GM12864 (cell line): ENCODE data around the gene TMEM209.
"Not testable (repeated sequence)": the region's sequence is repeated elsewhere in the genome, so short reads cannot be mapped to it uniquely, and the experiment has no call there.

ENCODE experiments used
- DNase-seq: peaks from one replicate; pipeline ENCODE4 v3.0.0-alpha.2; 2011; ENCODE audit warnings: low read depth
- H3K4me3 ChIP-seq: 2 replicates; pipeline ENCODE4 v1.5.1; 2011; ENCODE audit warnings: mild to moderate bottlenecking, low read depth, low read length, control low read depth
- TF ChIP-seq, protein P1 (sequence below): IDR thresholded peaks from 2 replicates; pipeline ENCODE4 v1.5.1; 2011; ENCODE audit warnings: low read depth, mild to moderate bottlenecking, moderate library complexity, low read length, control low read depth, inconsistent platforms; ENCODE audit errors: missing control alignments

The TMEM209 gene

DNA sequence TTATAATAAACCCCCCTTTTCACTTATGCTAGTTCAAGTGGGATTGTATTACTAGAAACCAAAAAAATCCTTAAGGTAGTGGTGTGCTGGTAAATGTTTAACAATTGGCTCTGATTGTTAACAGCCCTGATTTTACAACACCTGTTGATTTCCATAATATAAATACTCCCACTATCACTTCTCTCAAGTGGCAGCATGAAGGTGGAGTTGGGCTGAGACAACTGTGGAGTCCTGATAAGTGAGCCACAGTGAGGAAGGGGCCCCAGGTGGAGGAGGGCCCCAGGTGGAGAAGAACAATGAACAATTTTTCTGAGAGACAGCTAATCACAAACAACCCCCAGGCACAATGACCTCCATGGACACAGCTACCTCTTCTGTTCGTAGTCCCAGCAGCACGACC is 28.9 kb upstream of the TMEM209 start:
- TF ChIP-seq, protein P1, sequence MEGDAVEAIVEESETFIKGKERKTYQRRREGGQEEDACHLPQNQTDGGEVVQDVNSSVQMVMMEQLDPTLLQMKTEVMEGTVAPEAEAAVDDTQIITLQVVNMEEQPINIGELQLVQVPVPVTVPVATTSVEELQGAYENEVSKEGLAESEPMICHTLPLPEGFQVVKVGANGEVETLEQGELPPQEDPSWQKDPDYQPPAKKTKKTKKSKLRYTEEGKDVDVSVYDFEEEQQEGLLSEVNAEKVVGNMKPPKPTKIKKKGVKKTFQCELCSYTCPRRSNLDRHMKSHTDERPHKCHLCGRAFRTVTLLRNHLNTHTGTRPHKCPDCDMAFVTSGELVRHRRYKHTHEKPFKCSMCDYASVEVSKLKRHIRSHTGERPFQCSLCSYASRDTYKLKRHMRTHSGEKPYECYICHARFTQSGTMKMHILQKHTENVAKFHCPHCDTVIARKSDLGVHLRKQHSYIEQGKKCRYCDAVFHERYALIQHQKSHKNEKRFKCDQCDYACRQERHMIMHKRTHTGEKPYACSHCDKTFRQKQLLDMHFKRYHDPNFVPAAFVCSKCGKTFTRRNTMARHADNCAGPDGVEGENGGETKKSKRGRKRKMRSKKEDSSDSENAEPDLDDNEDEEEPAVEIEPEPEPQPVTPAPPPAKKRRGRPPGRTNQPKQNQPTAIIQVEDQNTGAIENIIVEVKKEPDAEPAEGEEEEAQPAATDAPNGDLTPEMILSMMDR: no peak
- no peak overlapping the region for H3K4me3 ChIP-seq
- no peak for DNase-seq

DNA sequence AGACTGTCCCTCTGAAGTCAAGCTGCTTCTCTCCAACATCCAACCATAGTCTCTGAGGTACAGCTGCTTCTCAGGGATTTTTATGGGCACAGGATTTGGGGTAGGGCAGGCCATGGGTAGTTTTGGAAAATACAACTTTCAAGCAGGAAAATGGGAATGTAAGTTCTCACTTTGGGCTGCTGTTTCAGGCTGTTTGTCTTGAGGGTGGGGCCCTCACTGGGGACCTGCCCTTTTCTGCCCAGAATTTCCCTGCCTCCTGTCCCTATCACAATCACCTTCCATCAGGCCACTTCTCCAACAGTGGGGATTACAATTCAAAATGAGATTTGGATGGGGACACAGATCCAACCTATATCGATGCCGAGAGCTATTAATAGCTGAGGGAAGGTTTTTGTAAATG is 27.0 kb upstream of the TMEM209 start:
- TF ChIP-seq, protein P1: no peak
- DNase-seq: no peak
- H3K4me3 ChIP-seq: no peak overlapping the region

DNA sequence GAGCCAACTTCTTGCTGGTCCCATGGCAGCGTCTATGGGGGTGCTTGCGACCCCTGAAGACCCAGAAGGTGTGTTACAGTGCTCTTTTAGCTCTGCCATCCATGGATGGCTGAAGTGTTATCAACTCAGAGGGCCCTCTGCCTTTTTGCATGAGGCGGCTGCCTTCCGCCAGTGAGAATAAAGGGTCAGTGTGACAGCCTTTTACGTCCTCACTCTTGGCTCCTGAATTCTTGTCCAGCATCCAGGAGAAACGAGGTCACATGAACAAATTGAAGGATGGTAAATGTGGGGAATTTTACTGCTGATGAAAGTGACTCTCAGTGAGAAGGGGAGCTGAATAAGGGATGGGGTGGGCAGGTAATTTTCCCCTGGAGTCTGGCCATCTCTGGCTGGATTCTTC is 26.6 kb upstream of the TMEM209 start:
- DNase-seq: no peak
- no peak overlapping the region for H3K4me3 ChIP-seq
- TF ChIP-seq, protein P1: no peak

DNA sequence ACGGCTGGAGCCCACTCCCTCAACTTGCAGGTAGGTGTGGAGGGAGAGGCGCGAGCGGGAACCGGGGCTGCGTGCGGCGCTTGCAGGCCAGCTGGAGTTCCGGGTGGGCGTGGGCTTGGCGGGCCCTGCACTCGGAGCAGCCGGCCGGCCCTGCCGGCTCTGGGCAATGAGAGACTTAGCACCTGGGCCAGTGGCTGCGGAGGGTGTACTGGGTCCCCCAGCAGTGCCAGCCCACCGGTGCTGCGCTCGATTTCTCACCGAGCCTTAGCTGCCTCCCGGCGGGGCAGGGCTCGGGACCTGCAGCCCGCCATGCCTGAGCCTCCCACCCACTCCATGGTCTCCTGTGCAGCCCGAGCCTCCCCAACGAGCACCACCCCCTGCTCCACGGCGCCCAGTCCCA is 24.8 kb upstream of the TMEM209 start:
- H3K4me3 ChIP-seq, DNase-seq: not testable (repeated sequence)

DNA sequence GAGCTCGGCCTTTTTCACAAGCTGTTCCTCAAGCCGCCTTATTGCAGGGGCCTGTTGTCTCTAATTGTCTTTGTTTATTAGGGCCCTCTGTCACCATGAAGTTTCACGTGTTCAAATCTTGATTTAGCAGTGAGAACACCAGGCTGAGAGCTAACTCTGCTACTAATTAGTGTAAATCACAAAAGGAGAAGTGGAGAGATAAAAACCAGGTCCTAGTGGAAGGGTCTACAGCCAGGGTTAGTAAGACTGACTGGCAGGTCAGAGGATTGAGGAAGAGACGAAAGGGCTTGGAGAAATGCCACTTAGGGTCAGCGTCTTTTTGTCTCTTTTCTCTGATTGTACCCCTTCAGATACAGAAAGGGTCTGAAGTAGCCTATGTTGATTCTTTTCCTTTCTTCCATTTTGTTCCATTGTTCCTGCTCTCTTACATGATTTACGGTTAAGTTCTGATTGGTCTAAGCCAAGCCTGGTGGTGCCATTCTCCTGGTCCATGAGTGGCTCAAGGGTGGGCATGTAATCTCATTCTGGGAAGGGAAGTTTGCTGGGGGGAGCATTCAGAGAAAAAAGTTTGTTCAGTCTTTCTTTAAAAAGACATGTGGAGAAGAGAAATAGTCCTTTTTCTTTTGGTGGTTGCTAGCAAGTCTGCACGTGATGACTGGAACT is 23.8 kb upstream of the TMEM209 start:
- TF ChIP-seq, protein P1: no peak
- no peak overlapping the region for H3K4me3 ChIP-seq
- no peak for DNase-seq

DNA sequence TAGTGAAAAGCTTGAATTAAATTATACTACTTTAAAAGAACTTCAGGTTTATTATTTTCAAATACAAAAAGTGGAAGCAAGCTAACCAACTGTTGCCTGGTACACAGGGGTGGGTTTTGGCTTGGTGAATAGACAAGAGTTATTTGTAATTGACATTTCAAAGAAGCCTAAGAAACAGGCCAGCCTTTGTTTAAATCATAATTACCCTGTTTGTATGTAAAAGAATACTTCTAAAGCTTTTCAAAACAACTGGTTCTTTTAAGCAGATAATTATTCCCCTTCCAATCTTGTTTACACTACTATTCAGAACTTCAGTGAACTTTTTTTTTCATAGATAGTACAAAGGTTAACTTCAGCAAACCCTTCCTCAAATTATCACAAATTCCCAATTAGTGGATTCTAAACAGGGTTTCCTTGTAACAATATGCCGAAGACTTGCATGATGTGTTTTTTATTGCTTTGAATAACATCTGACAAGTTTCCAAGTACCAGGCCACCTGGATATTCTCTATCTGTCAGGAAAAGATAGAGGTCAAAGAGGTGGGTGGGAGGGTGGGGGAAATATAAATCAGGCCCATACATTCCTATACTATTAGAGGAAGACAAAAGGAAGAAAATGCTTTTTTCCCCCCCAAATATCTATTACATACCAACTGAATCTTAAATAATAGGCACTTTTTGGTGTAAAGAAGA is 22.8 kb upstream of the TMEM209 start:
- no peak overlapping the region for H3K4me3 ChIP-seq
- TF ChIP-seq, protein P1: no peak
- no peak for DNase-seq

DNA sequence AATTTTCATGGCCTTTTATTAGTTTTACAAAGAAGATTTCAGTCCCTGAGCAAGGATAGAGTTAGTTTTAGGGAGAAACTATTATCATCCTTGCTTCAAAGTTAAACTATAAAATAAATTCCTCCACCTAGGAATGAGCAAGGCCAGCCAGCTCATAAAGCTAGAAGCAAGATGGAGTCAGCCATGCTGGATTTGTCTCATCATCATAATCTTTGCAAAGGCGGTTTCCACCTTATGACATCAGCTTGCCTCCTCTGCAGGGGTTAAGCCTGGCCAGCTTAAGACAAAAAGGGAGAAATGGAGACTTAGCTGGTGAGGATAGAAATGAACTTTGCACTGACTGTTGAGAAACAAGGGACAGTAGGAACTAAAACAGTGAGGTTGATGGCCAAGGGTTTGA is 21.1 kb upstream of the TMEM209 start:
- DNase-seq: no peak
- TF ChIP-seq, protein P1: no peak
- H3K4me3 ChIP-seq: no peak overlapping the region

DNA sequence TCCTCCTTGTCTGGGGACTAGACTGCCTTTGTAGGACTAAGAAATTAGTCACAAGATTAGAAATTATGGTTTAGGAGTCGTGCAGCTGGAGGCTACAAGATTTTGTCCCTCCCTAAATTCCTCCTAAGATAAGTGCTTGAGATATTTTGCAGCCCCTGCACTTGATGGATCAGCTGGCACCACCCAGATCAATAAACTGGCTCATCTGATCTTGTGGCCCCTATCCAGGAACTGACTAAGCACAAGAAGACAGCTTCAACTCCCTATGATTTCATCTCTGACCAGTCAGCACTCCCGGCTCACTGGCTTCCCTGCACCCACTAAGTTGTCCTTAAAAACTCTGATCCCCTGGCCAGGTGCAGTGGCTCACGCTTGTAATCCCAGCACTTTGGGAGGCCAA is 19.7 kb upstream of the TMEM209 start:
- H3K4me3 ChIP-seq, DNase-seq: not testable (repeated sequence)
